HepG2 (cell line): Measurements from ENCODE around the gene PLEKHA5. TPM values are rescaled to one million over a fixed set of nuclear protein-coding genes. Genes with fewer than 3 reads are reported as not detected.

ENCODE experiments used
- ATAC-seq: fragments of 200-7000 bp; cut with Tn5 transposase; 3 replicates; pipeline ENCODE4 v1.9.1; 2020; ENCODE audit warnings: mild to moderate bottlenecking, moderate library complexity
- BruUV-seq: library from RNA; stranded (reverse); fragments of 400-500 nt; replicated peaks from 2 replicates; lab custom pipeline; 2021; lab: Mats Ljungman, UMichigan
- CTCF ChIA-PET: fragments of 300-600 bp; formaldehyde crosslinking; extraction: SDS; loops from one replicate; lab custom pipeline; 2021; ENCODE audit warnings: low total read pairs, inconsistent platforms, low intra/inter-chr PET ratio; lab: Yijun Ruan, JAX
- POLR2A ChIA-PET: fragments of 350-600 bp; sonication (Branson Sonifier 250); formaldehyde crosslinking; loops from one replicate; lab custom pipeline; 2020; ENCODE audit warnings: antibody characterized with exemption, inconsistent platforms; lab: Yijun Ruan, JAX
- DNase-seq: peaks from one replicate; pipeline ENCODE4 v3.0.0-alpha.2; 2015; ENCODE audit warnings: low spot score
- FAIRE-seq: peaks from 3 replicates; lab custom pipeline; 2011; peaks lifted over from hg19 to GRCh38; lab: Jason Lieb, UNC
- H2AFZ ChIP-seq: one replicate; pipeline ENCODE4 v1.6.1; 2011; ENCODE audit warnings: low read length, inconsistent platforms
- H3K27ac ChIP-seq: fragments of 300-600 bp; 3 replicates; pipeline ENCODE4 v1.8.0; 2011; ENCODE audit warnings: mixed run types, mild to moderate bottlenecking, mixed read lengths, low read length, inconsistent platforms; ENCODE audit not compliant: insufficient read depth; ENCODE audit errors: extremely low read length
- H3K27me3 ChIP-seq, 2 experiments: fragments of 200-600 bp in 1 of 2; 2 replicates in 1 of 2; 3 replicates in 1 of 2; pipeline versions ENCODE4 v1.6.0 to v1.8.0; 2011; ENCODE audit warnings: low read length in 2 of 2, mild to moderate bottlenecking in 2 of 2, moderate library complexity in 2 of 2, inconsistent platforms in 1 of 2; ENCODE audit not compliant: insufficient read depth in 2 of 2, control insufficient read depth in 1 of 2
- H3K36me3 ChIP-seq, 2 experiments: fragments of 200-600 bp in 1 of 2; replicated peaks in 1 of 2; 2 replicates in 1 of 2; 3 replicates in 1 of 2; pipeline versions ENCODE4 v1.5.1 to v1.8.0; 2011; ENCODE audit warnings: low read length in 2 of 2, inconsistent platforms in 1 of 2; ENCODE audit not compliant: insufficient read depth in 2 of 2, control insufficient read depth in 1 of 2
- H3K4me1 ChIP-seq: 2 replicates; pipeline ENCODE4 v1.5.1; 2012; ENCODE audit warnings: low read length, inconsistent platforms; ENCODE audit not compliant: insufficient read depth
- H3K4me2 ChIP-seq: 2 replicates; pipeline ENCODE4 v1.6.0; 2011; ENCODE audit warnings: low read depth, low read length, inconsistent platforms
- H3K4me3 ChIP-seq, 3 experiments: fragments of 200-600 bp in 1 of 3; sonication (generic), shearing (Covaris generic) in 1 of 3; replicated peaks in 1 of 3; 2 replicates each; pipeline ENCODE4 v1.5.1; 2011 to 2016; ENCODE audit warnings: low read length in 3 of 3, inconsistent platforms in 2 of 3, low read depth in 2 of 3, mild to moderate bottlenecking in 2 of 3, control low read depth in 1 of 3, mixed read lengths in 1 of 3; ENCODE audit not compliant: insufficient read depth in 1 of 3
- H3K79me2 ChIP-seq: one replicate; pipeline ENCODE4 v1.6.1; 2011; ENCODE audit warnings: low read length, inconsistent platforms; ENCODE audit not compliant: insufficient read depth
- H3K9ac ChIP-seq: 2 replicates; pipeline ENCODE4 v1.6.0; 2011; ENCODE audit warnings: mild to moderate bottlenecking, low read depth, low read length, inconsistent platforms; ENCODE audit not compliant: insufficient read depth
- H3K9me3 ChIP-seq: 2 replicates; pipeline ENCODE4 v1.5.1; 2012; ENCODE audit warnings: mild to moderate bottlenecking, low read length
- H4K20me1 ChIP-seq: 2 replicates; pipeline ENCODE4 v1.6.0; 2011; ENCODE audit warnings: inconsistent platforms, mild to moderate bottlenecking, low read length, moderate library complexity; ENCODE audit not compliant: insufficient read depth
- ATAD3A ChIP-seq: sonication (generic); formaldehyde crosslinking; IDR thresholded peaks from 2 replicates; pipeline ENCODE4 v1.4.0; 2020; ENCODE audit warnings: missing genetic modification reagents
- CENPT ChIP-seq: sonication (generic); formaldehyde crosslinking; IDR thresholded peaks from 2 replicates; pipeline ENCODE4 v1.8.0; 2022; ENCODE audit warnings: low read depth, mild to moderate bottlenecking, moderate library complexity, missing genetic modification reagents
- HNRNPUL1 ChIP-seq: fragments of 200-400 bp; formaldehyde crosslinking; IDR thresholded peaks from 2 replicates; pipeline ENCODE4 v1.6.1; 2017; ENCODE audit warnings: low read depth, mild to moderate bottlenecking, low read length, moderate library complexity
- SALL2 ChIP-seq: sonication (generic); formaldehyde crosslinking; IDR thresholded peaks from 2 replicates; pipeline ENCODE4 v1.8.1; 2023; ENCODE audit warnings: mild to moderate bottlenecking, missing genetic modification reagents, inconsistent platforms
- SMARCC2 ChIP-seq: fragments of 450-650 bp; IDR thresholded peaks from 2 replicates; pipeline ENCODE4 v1.6.1; 2017; ENCODE audit warnings: antibody characterized with exemption, mild to moderate bottlenecking
- TCF12 ChIP-seq, 2 experiments: fragments of 450-650 bp in 1 of 2; sonication (generic) in 1 of 2; formaldehyde crosslinking in 1 of 2; IDR thresholded peaks; 2 replicates each; pipeline versions ENCODE4 v1.6.1 to v1.8.0; 2017 to 2022; ENCODE audit warnings: antibody characterized with exemption in 1 of 2, mild to moderate bottlenecking in 1 of 2, missing genetic modification reagents in 1 of 2, moderate library complexity in 1 of 2
- ZBTB7B ChIP-seq: sonication (generic); formaldehyde crosslinking; IDR thresholded peaks from 2 replicates; pipeline ENCODE4 v1.4.0; 2020; ENCODE audit warnings: missing genetic modification reagents
- ZIK1 ChIP-seq: sonication (generic); formaldehyde crosslinking; IDR thresholded peaks from 2 replicates; pipeline ENCODE4 v1.5.0; 2020; ENCODE audit warnings: mild to moderate bottlenecking, low read depth, missing genetic modification reagents, borderline replicate concordance
- ZNF251 ChIP-seq: sonication (generic); formaldehyde crosslinking; IDR thresholded peaks from 2 replicates; pipeline ENCODE4 v1.9.0; 2021; ENCODE audit warnings: mild to moderate bottlenecking, missing genetic modification reagents
- ZNF431 ChIP-seq: sonication (generic); formaldehyde crosslinking; IDR thresholded peaks from 2 replicates; pipeline ENCODE4 v1.9.0; 2022; ENCODE audit warnings: missing genetic modification reagents, low read depth, mild to moderate bottlenecking, borderline replicate concordance
- ZNF674 ChIP-seq: sonication (generic); formaldehyde crosslinking; IDR thresholded peaks from 2 replicates; pipeline ENCODE4 v1.5.0; 2020; ENCODE audit warnings: low read depth, mild to moderate bottlenecking, missing genetic modification reagents
- WGBS: methylation state at CpG from one replicate; pipeline ENCODE4 v1.1.6; 2017; ENCODE audit warnings: low lambda C conversion rate; 5-methylcytosine and 5-hydroxymethylcytosine counted together
- in situ Hi-C: cut with HindIII; loops from 2 replicates; pipeline ENCODE4 v1.10.0; 2017; ENCODE audit warnings: low pct_unique_long_range_greater_than_20kb; ENCODE audit not compliant: extremely low pct_ligation_motif_present
- intact Hi-C: fragments of 100-400 bp; cut with micrococcal nuclease; formaldehyde crosslinking; loops from one replicate; pipeline ENCODE4 v1.10.0; 2022; ENCODE audit not compliant: unreplicated experiment
- polyA plus RNA-seq, 8 experiments: library from polyadenylated mRNA; depleted of rRNA in 3 of 8; stranded (reverse) in 7 of 8; unstranded in 1 of 8; fragments of >200 nt; fragmentation: Illumina TruSeq in 4 of 8; extraction: Trizol in 4 of 8; gene quantifications; 2 replicates each; pipeline versions ENCODE4 v1.2.1 to v1.2.3, GENCODE V29; 2011 to 2016; ENCODE audit warnings: low read depth in 4 of 8, missing spikeins in 1 of 8, mixed read lengths in 1 of 8; ENCODE audit not compliant: insufficient read depth in 1 of 8
- total RNA-seq, 5 experiments: library from RNA; depleted of rRNA; stranded (reverse); fragments of >200 nt; fragmentation: Illumina TruSeq; extraction: Trizol; gene quantifications; 2 replicates each; pipeline ENCODE4 v1.2.3, GENCODE V29; 2016; ENCODE audit warnings: low read depth in 1 of 5
- TF ChIP-seq, protein P1 (sequence below): sonication (generic); formaldehyde crosslinking; IDR thresholded peaks from 2 replicates; pipeline ENCODE4 v1.5.0; 2020; ENCODE audit warnings: mild to moderate bottlenecking, missing genetic modification reagents
- TF ChIP-seq, protein P2 (sequence below): sonication (generic); formaldehyde crosslinking; conservative IDR thresholded peaks from 2 replicates; pipeline ENCODE4 v1.4.0; 2020; ENCODE audit warnings: missing genetic modification reagents
- TF ChIP-seq, protein P3 (sequence below): sonication (generic); formaldehyde crosslinking; IDR thresholded peaks from 2 replicates; pipeline ENCODE4; 2020; ENCODE audit warnings: missing genetic modification reagents, mild to moderate bottlenecking, borderline replicate concordance
- TF ChIP-seq, protein P4 (sequence below): IDR thresholded peaks from 2 replicates; pipeline ENCODE4 v1.6.1; 2016; ENCODE audit warnings: low read depth, borderline replicate concordance
- TF ChIP-seq, protein P5 (sequence below): sonication (generic); formaldehyde crosslinking; IDR thresholded peaks from 2 replicates; pipeline ENCODE4 v1.4.0; 2020; ENCODE audit warnings: mild to moderate bottlenecking, low read depth, missing genetic modification reagents

The PLEKHA5 gene
- total and polyA plus RNA-seq, 2 of the 13 experiments (the other 11 are each of a cell fraction or from before 2014, with no cell fraction given) = 4.2 to 15.4 TPM

DNA sequence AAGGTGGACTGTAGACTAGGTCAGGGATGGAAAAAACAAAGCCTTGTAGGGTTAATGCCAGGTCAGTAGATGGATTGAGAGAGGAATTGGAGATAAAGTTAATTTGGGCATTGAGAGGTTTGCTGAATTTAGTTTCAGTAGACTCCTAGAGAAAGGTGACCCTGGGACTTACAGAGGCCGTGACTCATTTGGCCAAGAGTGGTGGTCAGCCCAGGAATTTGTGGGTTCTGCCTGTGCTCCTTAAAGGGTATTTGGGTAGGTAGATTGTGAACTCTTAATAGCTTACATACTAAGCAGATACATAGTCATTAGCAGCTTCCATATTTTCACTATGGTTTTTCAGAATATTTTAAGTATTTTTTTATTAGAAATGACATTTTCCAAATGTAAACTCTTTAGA, 21.8 kb downstream of the PLEKHA5 start:
- H3K27me3 ChIP-seq = no peaks in the 10 kb centered on the region
- intact Hi-C loops (no loop called here), in situ Hi-C loops (no loop called here)
- 0 out of 2 replicates have a peak, but pooled peaks cover 6% of the 10 kb centered on the region for H3K4me1 ChIP-seq
- no TSS peak for BruUV-seq
- no peak overlapping the region for H2AFZ ChIP-seq
- H4K20me1 ChIP-seq = no peaks in the 10 kb centered on the region
- no peak for ATAC-seq
- POLR2A ChIA-PET = no interaction called here
- no peak for FAIRE-seq
- WGBS = 100% methylated on average over 1 of the region's 1 CpG
- H3K9me3 ChIP-seq = no peaks in the 10 kb centered on the region
- CTCF ChIA-PET = no interaction called here
- H3K4me2 ChIP-seq = no peak overlapping the region
- no peak overlapping the region for H3K4me3 ChIP-seq
- no peak for DNase-seq
- H3K36me3 ChIP-seq = 0 out of 5 replicates have a peak, but pooled peaks cover 0 to 2% of the 10 kb centered on the region in 2 experiments
- H3K79me2 ChIP-seq = peaks cover 3% of the 10 kb centered on the region
- no peak overlapping the region for H3K9ac ChIP-seq
- H3K27ac ChIP-seq = no peak overlapping the region
- TF ChIP-seq SALL2 (CRISPR knock-in tag) (no peak), TCF12 (IDR thresholded peaks at IDR 0.05) (no peak), TCF12 (CRISPR knock-in tag; IDR thresholded peaks at IDR 0.05) (no peak), HNRNPUL1 (no peak), SMARCC2 (no peak), ZBTB7B (CRISPR knock-in tag) (no peak), ZNF431 (CRISPR knock-in tag) (no peak), ZIK1 (CRISPR knock-in tag) (no peak), ZNF251 (CRISPR knock-in tag) (no peak), ZNF674 (CRISPR knock-in tag) (no peak), CENPT (CRISPR knock-in tag) (no peak), ATAD3A (CRISPR knock-in tag) (no peak)
- TF ChIP-seq, protein P1, sequence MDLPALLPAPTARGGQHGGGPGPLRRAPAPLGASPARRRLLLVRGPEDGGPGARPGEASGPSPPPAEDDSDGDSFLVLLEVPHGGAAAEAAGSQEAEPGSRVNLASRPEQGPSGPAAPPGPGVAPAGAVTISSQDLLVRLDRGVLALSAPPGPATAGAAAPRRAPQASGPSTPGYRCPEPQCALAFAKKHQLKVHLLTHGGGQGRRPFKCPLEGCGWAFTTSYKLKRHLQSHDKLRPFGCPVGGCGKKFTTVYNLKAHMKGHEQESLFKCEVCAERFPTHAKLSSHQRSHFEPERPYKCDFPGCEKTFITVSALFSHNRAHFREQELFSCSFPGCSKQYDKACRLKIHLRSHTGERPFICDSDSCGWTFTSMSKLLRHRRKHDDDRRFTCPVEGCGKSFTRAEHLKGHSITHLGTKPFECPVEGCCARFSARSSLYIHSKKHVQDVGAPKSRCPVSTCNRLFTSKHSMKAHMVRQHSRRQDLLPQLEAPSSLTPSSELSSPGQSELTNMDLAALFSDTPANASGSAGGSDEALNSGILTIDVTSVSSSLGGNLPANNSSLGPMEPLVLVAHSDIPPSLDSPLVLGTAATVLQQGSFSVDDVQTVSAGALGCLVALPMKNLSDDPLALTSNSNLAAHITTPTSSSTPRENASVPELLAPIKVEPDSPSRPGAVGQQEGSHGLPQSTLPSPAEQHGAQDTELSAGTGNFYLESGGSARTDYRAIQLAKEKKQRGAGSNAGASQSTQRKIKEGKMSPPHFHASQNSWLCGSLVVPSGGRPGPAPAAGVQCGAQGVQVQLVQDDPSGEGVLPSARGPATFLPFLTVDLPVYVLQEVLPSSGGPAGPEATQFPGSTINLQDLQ = no peak
- TF ChIP-seq, protein P2, sequence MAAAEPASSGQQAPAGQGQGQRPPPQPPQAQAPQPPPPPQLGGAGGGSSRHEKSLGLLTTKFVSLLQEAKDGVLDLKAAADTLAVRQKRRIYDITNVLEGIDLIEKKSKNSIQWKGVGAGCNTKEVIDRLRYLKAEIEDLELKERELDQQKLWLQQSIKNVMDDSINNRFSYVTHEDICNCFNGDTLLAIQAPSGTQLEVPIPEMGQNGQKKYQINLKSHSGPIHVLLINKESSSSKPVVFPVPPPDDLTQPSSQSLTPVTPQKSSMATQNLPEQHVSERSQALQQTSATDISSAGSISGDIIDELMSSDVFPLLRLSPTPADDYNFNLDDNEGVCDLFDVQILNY = no peak
- TF ChIP-seq, protein P3, sequence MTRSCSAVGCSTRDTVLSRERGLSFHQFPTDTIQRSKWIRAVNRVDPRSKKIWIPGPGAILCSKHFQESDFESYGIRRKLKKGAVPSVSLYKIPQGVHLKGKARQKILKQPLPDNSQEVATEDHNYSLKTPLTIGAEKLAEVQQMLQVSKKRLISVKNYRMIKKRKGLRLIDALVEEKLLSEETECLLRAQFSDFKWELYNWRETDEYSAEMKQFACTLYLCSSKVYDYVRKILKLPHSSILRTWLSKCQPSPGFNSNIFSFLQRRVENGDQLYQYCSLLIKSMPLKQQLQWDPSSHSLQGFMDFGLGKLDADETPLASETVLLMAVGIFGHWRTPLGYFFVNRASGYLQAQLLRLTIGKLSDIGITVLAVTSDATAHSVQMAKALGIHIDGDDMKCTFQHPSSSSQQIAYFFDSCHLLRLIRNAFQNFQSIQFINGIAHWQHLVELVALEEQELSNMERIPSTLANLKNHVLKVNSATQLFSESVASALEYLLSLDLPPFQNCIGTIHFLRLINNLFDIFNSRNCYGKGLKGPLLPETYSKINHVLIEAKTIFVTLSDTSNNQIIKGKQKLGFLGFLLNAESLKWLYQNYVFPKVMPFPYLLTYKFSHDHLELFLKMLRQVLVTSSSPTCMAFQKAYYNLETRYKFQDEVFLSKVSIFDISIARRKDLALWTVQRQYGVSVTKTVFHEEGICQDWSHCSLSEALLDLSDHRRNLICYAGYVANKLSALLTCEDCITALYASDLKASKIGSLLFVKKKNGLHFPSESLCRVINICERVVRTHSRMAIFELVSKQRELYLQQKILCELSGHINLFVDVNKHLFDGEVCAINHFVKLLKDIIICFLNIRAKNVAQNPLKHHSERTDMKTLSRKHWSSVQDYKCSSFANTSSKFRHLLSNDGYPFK (CRISPR knock-in tag) = no peak
- TF ChIP-seq, protein P4, sequence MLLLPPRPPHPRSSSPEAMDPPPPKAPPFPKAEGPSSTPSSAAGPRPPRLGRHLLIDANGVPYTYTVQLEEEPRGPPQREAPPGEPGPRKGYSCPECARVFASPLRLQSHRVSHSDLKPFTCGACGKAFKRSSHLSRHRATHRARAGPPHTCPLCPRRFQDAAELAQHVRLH (CRISPR knock-in tag) = no peak
- TF ChIP-seq, protein P5, sequence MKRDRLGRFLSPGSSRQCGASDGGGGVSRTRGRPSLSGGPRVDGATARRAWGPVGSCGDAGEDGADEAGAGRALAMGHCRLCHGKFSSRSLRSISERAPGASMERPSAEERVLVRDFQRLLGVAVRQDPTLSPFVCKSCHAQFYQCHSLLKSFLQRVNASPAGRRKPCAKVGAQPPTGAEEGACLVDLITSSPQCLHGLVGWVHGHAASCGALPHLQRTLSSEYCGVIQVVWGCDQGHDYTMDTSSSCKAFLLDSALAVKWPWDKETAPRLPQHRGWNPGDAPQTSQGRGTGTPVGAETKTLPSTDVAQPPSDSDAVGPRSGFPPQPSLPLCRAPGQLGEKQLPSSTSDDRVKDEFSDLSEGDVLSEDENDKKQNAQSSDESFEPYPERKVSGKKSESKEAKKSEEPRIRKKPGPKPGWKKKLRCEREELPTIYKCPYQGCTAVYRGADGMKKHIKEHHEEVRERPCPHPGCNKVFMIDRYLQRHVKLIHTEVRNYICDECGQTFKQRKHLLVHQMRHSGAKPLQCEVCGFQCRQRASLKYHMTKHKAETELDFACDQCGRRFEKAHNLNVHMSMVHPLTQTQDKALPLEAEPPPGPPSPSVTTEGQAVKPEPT (CRISPR knock-in tag) = no peak
